GM19351 (cell line): Measurements from ENCODE around the gene CASQ1.

ENCODE experiments used
- ATAC-seq: cut with Tn5 transposase; IDR thresholded peaks from one replicate; pipeline ENCODE4 v1.9.1; 2021; ENCODE audit warnings: mild to moderate bottlenecking, moderate library complexity; ENCODE audit not compliant: unreplicated experiment

Gene CASQ1

DNA sequence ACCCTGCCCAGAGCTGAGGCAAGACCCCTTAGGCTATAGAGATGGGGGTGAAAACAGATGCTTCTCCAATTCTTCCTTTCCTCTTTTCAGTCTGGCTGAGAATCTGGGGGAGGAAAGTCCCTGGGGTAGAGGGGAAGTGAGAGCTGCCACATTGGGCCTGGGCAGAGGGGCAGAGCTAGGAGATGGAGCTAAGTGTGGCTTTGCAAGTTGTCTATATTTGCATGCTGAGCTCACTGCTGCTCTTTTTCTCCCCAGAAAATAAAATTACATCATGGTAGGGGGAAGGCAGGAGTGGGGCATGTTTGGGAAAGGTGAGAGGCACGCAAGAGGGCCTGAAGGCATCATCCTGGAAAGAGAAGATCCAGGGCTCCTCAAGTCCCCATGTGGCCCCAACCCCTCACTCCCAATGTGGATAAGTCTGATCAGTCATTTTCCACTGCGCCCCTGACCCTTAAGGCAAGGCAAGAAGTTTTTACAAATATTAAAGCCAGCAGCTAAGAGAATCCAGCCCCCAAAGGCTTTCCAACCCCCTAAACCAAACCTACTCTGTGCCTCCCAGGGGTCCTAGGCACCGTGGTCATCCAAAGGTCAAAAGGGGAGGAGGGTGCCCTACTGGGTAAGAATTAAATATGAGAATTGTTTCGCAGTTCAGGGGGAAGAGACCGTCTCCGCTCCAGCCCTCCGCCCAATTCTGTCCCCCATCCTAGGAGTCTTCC lies 14.3 kb downstream of the CASQ1 start:
- peak; percentile 59 for ATAC-seq

- peak; percentile 46 for ATAC-seq
Observed at GRCh38 chr1:160205242-160206035, 15.1 kb downstream of the CASQ1 start, which contains the start of gene PEA15. TSS of gene PEA15 (plus strand) at chr1:160205384. CDS start at chr1:160211545, 6,161 bp downstream.

DNA sequence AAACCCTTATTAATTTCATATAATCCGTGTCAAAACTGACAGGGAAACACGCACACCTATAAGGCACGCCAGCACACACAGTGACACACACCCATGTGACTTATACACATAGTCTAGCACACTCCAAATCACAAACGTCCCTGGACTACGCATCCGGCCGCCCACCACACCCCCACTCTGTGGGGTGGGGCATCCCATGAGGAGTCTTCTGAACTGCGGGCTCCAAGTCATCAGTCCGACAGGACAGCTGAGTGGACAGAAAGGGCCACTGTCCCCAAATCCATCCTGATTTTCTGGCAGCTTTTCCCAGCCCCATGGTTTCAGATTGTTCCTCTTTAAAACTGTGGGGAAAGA lies 15.6 kb downstream of the CASQ1 start:
- peak; percentile 50 for ATAC-seq

GRCh38 chr1:160206421-160207117 lies 16.2 kb downstream of the CASQ1 start:
- no peak for ATAC-seq

DNA sequence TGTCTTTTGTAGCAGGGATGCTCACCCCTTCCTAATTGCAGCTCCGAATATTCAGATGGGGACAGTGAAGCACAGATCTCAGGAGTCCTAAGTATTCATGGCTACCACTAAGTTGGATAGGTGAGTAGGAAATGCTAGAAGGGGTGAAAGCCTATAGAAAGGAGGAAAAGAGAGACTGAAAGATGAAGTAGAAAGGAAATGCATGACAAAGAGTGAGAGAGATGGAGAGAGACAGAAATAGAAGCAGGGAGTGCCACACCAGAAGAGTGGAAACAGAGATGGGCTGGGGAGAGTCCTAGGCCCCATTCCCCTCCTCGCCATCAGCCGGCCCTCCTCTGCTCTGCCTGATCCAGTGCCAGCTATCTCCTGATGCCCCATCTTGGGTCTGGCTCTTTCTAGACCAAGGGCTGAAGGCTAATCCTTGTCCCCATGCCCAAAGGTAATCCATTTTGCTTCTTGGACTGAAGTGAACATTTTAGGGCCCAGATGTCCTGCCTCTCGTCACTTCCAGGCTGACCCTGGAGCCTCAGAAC lies 16.8 kb downstream of the CASQ1 start:
- no peak for ATAC-seq

- no peak for ATAC-seq
Observed at GRCh38 chr1:160207771-160208556, 17.6 kb downstream of the CASQ1 start.

GRCh38 chr1:160208557-160209320 lies 18.4 kb downstream of the CASQ1 start:
- ATAC-seq = no peak

DNA sequence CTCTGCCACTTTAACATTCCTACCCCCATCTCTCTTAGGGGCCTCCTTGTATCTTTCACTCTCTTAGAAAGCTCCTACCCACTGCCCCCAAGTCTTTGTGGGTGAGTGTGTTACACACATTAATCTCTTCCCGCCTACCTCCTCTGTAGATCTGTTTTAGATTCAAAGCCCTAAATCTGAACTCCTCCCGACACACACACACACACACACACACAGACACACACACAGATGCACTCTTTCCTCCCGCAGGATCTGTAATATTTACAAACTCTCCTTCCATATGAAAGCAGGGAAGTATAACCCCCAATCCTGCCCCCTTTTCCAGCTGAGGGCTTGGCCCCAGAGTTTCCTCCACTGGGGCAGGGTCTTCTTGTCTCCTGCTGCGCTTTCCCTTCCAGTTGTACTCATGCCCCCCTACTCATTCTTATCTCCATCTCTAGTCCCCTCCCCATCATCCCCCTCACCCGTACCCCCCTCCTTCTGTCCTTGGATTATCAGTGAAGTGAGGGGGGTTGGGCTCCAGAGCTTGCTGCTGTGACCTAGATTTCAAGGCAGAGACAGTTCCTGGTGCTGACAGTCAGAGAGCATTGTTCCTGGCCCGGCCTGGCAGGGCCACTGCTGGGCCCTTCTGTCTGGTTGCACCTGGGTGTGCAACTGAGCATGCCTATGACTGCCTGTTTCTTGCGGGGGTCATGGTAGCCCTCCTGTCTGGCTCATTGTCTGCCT lies 19.1 kb downstream of the CASQ1 start:
- no peak for ATAC-seq

GRCh38 chr1:160210561-160210960 lies 20.2 kb downstream of the CASQ1 start:
- ATAC-seq = no peak

- no peak for ATAC-seq
Observed at GRCh38 chr1:160211046-160211790, 20.8 kb downstream of the CASQ1 start.

- ATAC-seq = no peak
Observed at GRCh38 chr1:160214481-160215140, 24.2 kb downstream of the CASQ1 start.

DNA sequence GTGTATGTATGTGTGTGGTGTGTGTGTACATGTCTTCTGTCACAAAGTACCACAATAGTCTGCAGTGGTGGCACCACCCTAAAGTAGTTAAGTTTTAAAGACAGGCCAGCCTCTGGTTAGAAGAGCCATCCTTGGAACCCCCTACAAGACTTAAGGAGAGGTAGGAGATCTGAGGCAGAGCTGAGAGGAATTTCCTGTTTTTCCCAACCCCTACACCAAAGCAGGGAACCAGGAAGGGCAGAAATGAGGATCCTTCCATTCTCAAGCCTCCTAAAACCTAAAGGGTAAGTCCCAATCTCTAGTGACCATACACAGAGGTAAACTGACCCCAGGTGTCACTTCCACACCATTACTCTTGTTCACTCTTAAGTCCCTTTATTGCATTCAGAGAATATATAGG lies 25.9 kb downstream of the CASQ1 start:
- no peak for ATAC-seq

DNA sequence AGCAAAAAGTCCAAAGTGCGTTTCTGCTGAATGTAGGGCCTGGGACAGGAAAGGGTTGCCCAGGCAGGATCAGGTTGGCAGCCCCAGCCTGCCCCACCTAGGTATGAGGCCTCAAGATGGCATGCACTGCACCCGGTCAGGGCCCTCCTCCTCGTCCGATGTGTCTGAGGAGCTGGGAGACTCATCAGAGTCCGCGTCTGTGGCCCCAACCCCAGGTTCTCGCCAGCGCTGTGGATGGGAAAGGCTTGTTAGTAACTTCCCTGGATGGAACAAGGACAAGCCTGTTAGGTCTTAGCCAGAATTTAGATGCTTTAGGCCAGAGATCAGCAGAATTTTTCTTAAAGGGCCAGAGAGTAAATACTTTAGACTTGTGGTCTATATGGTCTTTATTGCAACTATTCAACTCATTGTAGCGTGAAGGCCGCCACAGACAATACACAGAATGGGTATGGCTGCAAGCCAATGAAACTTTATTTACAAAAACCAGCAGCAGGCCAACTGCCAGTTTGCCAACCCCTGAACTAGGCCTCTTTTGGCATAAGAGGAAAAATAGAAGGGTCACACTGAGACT lies 27.2 kb downstream of the CASQ1 start:
- ATAC-seq = no peak

GRCh38 chr1:160219062-160219929 lies 28.9 kb downstream of the CASQ1 start:
- no peak for ATAC-seq

- ATAC-seq = no peak
Observed at GRCh38 chr1:160220301-160220700, 29.9 kb downstream of the CASQ1 start.

DNA sequence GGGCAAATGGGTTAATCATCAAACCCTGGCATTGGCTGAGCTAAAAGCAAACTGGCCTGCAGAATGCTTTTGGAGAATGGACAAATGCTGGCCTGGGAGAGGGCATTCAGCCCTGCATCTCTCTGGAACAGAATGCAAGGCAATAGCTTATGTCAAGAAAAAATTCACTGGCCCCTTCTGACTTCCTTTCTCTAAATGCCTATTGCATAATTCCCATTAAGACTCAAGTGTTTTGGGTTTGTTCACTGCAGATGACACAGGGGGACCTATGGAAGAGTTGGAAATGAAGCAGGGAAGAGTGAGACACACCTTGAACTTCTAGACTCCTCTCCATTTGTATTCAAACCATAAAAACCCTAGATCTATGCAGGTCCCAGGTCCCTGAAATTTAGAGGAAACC lies 30.7 kb downstream of the CASQ1 start:
- ATAC-seq = no peak

- no peak for ATAC-seq
Observed at GRCh38 chr1:160222546-160222945, 32.2 kb downstream of the CASQ1 start.
